ENCODE data around the gene VENTX. TPM values are rescaled to one million over a fixed set of nuclear protein-coding genes. Genes with fewer than 3 reads are reported as not detected.

Gene VENTX
- total RNA-seq, 1 donor from 2014 or later: not detected

- DNase-seq (ENCODE audit: low read depth) (no peak), FAIRE-seq (no peak)
- Histone ChIP-seq H3K27me3 (ENCODE audit: control insufficient read depth, insufficient read depth, low read length) (no peaks in the 10 kb centered on the region), H3K36me3 (ENCODE audit: control insufficient read depth, insufficient read depth, low read length) (no peaks in the 10 kb centered on the region), H3K4me3 (ENCODE audit: low read depth, low read length) (no peak overlapping the region)
- TF ChIP-seq CTCF (IDR thresholded peaks at IDR 0.05; ENCODE audit: insufficient read depth, low read length, severe bottlenecking): no peak
Measured at GRCh38 chr10:133259602-133259989, 21.9 kb downstream of the VENTX start.

GRCh38 chr10:133260895-133261725 lies 23.5 kb downstream of the VENTX start:
- no peaks in the 10 kb centered on the region for H3K27me3 ChIP-seq (ENCODE audit: control insufficient read depth, insufficient read depth, low read length)
- TF ChIP-seq CTCF (IDR thresholded peaks at IDR 0.05; ENCODE audit: insufficient read depth, low read length, severe bottlenecking): no peak
- FAIRE-seq (no peak), DNase-seq (ENCODE audit: low read depth) (no peak)
- H3K4me3 ChIP-seq (ENCODE audit: low read depth, low read length): peak overlapping the region; percentile 55
- no peaks in the 10 kb centered on the region for H3K36me3 ChIP-seq (ENCODE audit: control insufficient read depth, insufficient read depth, low read length)

GRCh38 chr10:133261726-133262325 lies 24.2 kb downstream of the VENTX start:
- peak; percentile 43 for DNase-seq (ENCODE audit: low read depth)
- FAIRE-seq: no peak
- H3K4me3 ChIP-seq (ENCODE audit: low read depth, low read length): peak overlapping the region; percentile 55
- H3K27me3 ChIP-seq (ENCODE audit: control insufficient read depth, insufficient read depth, low read length): no peaks in the 10 kb centered on the region
- H3K36me3 ChIP-seq (ENCODE audit: control insufficient read depth, insufficient read depth, low read length): no peaks in the 10 kb centered on the region
- TF ChIP-seq CTCF (IDR thresholded peaks at IDR 0.05; ENCODE audit: insufficient read depth, low read length, severe bottlenecking): no peak

GRCh38 chr10:133262696-133263095 lies 25.0 kb downstream of the VENTX start:
- TF ChIP-seq CTCF (IDR thresholded peaks at IDR 0.05; ENCODE audit: insufficient read depth, low read length, severe bottlenecking): no peak
- Histone ChIP-seq H3K36me3 (ENCODE audit: control insufficient read depth, insufficient read depth, low read length) (peaks cover 3% of the 10 kb centered on the region), H3K27me3 (ENCODE audit: control insufficient read depth, insufficient read depth, low read length) (no peaks in the 10 kb centered on the region), H3K4me3 (ENCODE audit: low read depth, low read length) (no peak overlapping the region)
- no peak for FAIRE-seq
- DNase-seq (ENCODE audit: low read depth): no peak

GRCh38 chr10:133263674-133264073 lies 26.0 kb downstream of the VENTX start:
- FAIRE-seq (no peak), DNase-seq (ENCODE audit: low read depth) (no peak)

More at GRCh38 chr10:133263674-133264073, 26.0 kb downstream of the VENTX start:
- no peak for TF ChIP-seq CTCF (IDR thresholded peaks at IDR 0.05; ENCODE audit: insufficient read depth, low read length, severe bottlenecking)
- Histone ChIP-seq H3K4me3 (ENCODE audit: low read depth, low read length) (no peak overlapping the region), H3K27me3 (ENCODE audit: control insufficient read depth, insufficient read depth, low read length) (no peaks in the 10 kb centered on the region), H3K36me3 (ENCODE audit: control insufficient read depth, insufficient read depth, low read length) (peaks cover 6% of the 10 kb centered on the region)
